ENCODE data around the gene CUTA. TPM values are rescaled to one million over a fixed set of nuclear protein-coding genes. Genes with fewer than 3 reads are reported as not detected.

Gene CUTA
- total RNA-seq, 2 experiments from 2014 or later, result 176 to 185 TPM

DNA sequence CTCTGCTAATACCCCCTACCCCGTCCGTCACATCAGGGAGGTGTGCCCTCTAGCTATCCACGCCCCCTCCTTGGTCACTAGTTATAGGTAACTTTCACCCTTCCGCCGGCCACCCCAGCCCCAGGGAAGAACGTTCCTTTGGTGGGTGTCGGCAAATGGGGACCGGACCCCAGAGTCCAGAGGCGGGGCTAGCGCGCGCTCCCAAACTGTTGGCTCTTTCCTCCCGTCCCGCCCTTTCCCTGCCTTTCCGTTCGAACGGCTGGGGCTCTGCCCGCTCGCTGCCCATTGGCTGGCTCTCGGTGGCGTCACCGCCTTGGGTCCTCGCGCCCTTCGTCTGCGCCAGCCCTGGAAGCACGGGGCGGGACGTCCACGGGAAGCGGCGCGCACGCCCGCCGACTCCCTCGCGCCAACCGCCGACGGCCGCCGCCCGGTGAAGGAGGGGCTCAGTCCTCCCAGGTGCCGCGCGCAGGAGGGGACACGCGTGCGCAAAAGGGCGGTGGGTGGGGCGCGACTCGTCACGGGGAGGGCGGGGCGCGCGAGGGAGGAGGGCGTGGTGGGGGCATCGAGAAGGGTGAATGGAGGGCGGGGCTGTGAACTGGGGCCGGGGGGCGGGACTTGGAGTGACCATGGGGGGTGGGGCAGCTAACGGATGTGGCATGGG, 7.7 kb downstream of the CUTA start:
- Mint-ChIP-seq H3K9me3 (no peaks in the 10 kb centered on the region), H3K36me3 (ENCODE audit: low read depth) (peaks cover 44% of the 10 kb centered on the region), H3K27me3 (no peaks in the 10 kb centered on the region), H3K4me3 (peak overlapping the region; percentile 95), H3K4me1 (ENCODE audit: low read depth) (peaks cover 57% of the 10 kb centered on the region), H3K27ac (peak overlapping the region; percentile 98)
- Histone ChIP-seq H3K27me3 (ENCODE audit: control insufficient read depth in 1 of 2, insufficient read depth in 2 of 2, low read length in 2 of 2) (no peaks in the 10 kb centered on the region), H3K9me3 (ENCODE audit: control insufficient read depth in 1 of 2, insufficient read depth in 1 of 2, low read length in 2 of 2) (no peaks in the 10 kb centered on the region), H3K4me1 (ENCODE audit: insufficient read depth, low read length) (peaks cover 64% of the 10 kb centered on the region), H3K27ac (ENCODE audit: low read depth in 1 of 2, low read length in 2 of 2) (peak overlapping the region; percentile 95 to 99), H3K4me3 (ENCODE audit: low read length) (peak overlapping the region; percentile 81), H3K36me3 (ENCODE audit: insufficient read depth, low read length) (peaks cover 32% of the 10 kb centered on the region)
- TF ChIP-seq, protein P1, sequence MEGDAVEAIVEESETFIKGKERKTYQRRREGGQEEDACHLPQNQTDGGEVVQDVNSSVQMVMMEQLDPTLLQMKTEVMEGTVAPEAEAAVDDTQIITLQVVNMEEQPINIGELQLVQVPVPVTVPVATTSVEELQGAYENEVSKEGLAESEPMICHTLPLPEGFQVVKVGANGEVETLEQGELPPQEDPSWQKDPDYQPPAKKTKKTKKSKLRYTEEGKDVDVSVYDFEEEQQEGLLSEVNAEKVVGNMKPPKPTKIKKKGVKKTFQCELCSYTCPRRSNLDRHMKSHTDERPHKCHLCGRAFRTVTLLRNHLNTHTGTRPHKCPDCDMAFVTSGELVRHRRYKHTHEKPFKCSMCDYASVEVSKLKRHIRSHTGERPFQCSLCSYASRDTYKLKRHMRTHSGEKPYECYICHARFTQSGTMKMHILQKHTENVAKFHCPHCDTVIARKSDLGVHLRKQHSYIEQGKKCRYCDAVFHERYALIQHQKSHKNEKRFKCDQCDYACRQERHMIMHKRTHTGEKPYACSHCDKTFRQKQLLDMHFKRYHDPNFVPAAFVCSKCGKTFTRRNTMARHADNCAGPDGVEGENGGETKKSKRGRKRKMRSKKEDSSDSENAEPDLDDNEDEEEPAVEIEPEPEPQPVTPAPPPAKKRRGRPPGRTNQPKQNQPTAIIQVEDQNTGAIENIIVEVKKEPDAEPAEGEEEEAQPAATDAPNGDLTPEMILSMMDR (IDR thresholded peaks at IDR 0.05), result no peak
- ChIA-PET POLR2A (interaction anchor here (0.5 to 2.8 kb wide), 17 partner anchors 9 to 438 kb away, joined by 3 to 19 read pairs (median 4); partner anchors contain the start of genes B3GALT4, BAK1, CUTA and RPS18), CTCF (interaction anchor here (1.0 to 2.7 kb wide), 4 partner anchors 16 to 65 kb away, joined by 3 to 10 read pairs (median 5); no protein-coding TSS in a partner anchor)
- ATAC-seq (ENCODE audit: poor library complexity) (peak; percentile 71), DNase-seq (peak; percentile 92 to 99 (median 98))
- intact Hi-C loops (cut with DNase I, micrococcal nuclease), result loop anchor here (1.0 to 5.0 kb wide), 6 partner anchors 8 to 208 kb away; partner anchors contain the start of genes CUTA (in 1 of the 2), HSD17B8 (in 1 of the 2), KIFC1 (in 1 of the 2) and RXRB (in 1 of the 2)

- Histone ChIP-seq H3K4me1 (ENCODE audit: insufficient read depth, low read length) (peaks cover 39% of the 10 kb centered on the region), H3K36me3 (ENCODE audit: insufficient read depth, low read length) (peaks cover 2% of the 10 kb centered on the region), H3K27me3 (ENCODE audit: control insufficient read depth in 1 of 2, insufficient read depth in 2 of 2, low read length in 2 of 2) (no peaks in the 10 kb centered on the region), H3K9me3 (ENCODE audit: control insufficient read depth in 1 of 2, insufficient read depth in 1 of 2, low read length in 2 of 2) (no peaks in the 10 kb centered on the region), H3K4me3 (ENCODE audit: low read length) (no peak overlapping the region), H3K27ac (ENCODE audit: low read depth in 1 of 2, low read length in 2 of 2) (no peak overlapping the region)
- Mint-ChIP-seq H3K4me1 (ENCODE audit: low read depth) (peaks cover 27% of the 10 kb centered on the region), H3K27me3 (no peaks in the 10 kb centered on the region), H3K4me3 (peak overlapping the region; percentile 63), H3K36me3 (ENCODE audit: low read depth) (peaks cover 15% of the 10 kb centered on the region), H3K9me3 (no peaks in the 10 kb centered on the region), H3K27ac (peak overlapping the region; percentile 63)
- peak in 2 of 14 experiments; percentile 48 to 56 for DNase-seq
- CTCF ChIA-PET, result interaction anchor here (0.6 to 2.4 kb wide), 5 partner anchors 15 to 174 kb away, joined by 3 to 8 read pairs (median 3); partner anchors contain the start of gene KIFC1
- TF ChIP-seq, protein P1 (IDR thresholded peaks at IDR 0.05), result no peak
- POLR2A ChIA-PET, result interaction anchor here (0.6 kb wide), 1 partner anchor 9 kb away, joined by 3 read pairs; no protein-coding TSS in a partner anchor
- no peak for ATAC-seq (ENCODE audit: poor library complexity)
- intact Hi-C loops (cut with DNase I, micrococcal nuclease), result loop anchor here in 1 of 2 experiments (5.0 kb wide), 1 partner anchor 130 kb away; the partner anchor contains the start of gene B3GALT4
These were observed 10.7 kb downstream of the CUTA start for GRCh38 chr6:33407132-33407718.

- H3K4me3 Mint-ChIP-seq, result no peak overlapping the region
- peaks cover 20% of the 10 kb centered on the region for H3K4me1 Mint-ChIP-seq (ENCODE audit: low read depth)
- no peaks in the 10 kb centered on the region for H3K9me3 ChIP-seq (ENCODE audit: control insufficient read depth in 1 of 2, insufficient read depth in 1 of 2, low read length in 2 of 2)
- peaks cover 28% of the 10 kb centered on the region for H3K4me1 ChIP-seq (ENCODE audit: insufficient read depth, low read length)
- no peak overlapping the region for H3K4me3 ChIP-seq (ENCODE audit: low read length)
- H3K27ac Mint-ChIP-seq, result peak overlapping the region; percentile 47
- TF ChIP-seq, protein P1 (IDR thresholded peaks at IDR 0.05), result no peak
- no peaks in the 10 kb centered on the region for H3K9me3 Mint-ChIP-seq
- POLR2A ChIA-PET, result interaction anchor here (0.6 to 0.7 kb wide), 2 partner anchors 13 to 434 kb away, joined by 3 to 4 read pairs; no protein-coding TSS in a partner anchor
- CTCF ChIA-PET, result interaction anchor here (2.4 kb wide), 1 partner anchor 15 kb away, joined by 8 read pairs; no protein-coding TSS in a partner anchor
- intact Hi-C loops (cut with DNase I, micrococcal nuclease), result loop anchor here in 1 of 2 experiments (5.0 kb wide), 1 partner anchor 129 kb away; the partner anchor contains the start of gene B3GALT4
- no peak overlapping the region for H3K27ac ChIP-seq (ENCODE audit: low read depth in 1 of 2, low read length in 2 of 2)
- H3K27me3 Mint-ChIP-seq, result no peaks in the 10 kb centered on the region
- ATAC-seq (ENCODE audit: poor library complexity), result no peak
- peak in 1 of 14 experiments; percentile 20 for DNase-seq
- H3K27me3 ChIP-seq (ENCODE audit: control insufficient read depth in 1 of 2, insufficient read depth in 2 of 2, low read length in 2 of 2), result no peaks in the 10 kb centered on the region
- H3K36me3 Mint-ChIP-seq (ENCODE audit: low read depth), result peaks cover 6% of the 10 kb centered on the region
- no peaks in the 10 kb centered on the region for H3K36me3 ChIP-seq (ENCODE audit: insufficient read depth, low read length)
These were observed 11.8 kb downstream of the CUTA start for GRCh38 chr6:33406126-33406525.
